HepG2 (cell line): ENCODE data around the gene ZNF148. TPM values are rescaled to one million over a fixed set of nuclear protein-coding genes. Genes with fewer than 3 reads are reported as not detected.
A peak's percentile ranks its signal among the peaks of the same experiment; 100 is the strongest.

ENCODE experiments used
- ADNP ChIP-seq: sonication (generic); formaldehyde crosslinking; IDR thresholded peaks from 2 replicates; pipeline ENCODE4 v1.4.0; 2020; ENCODE audit warnings: missing genetic modification reagents
- CCAR2 ChIP-seq: fragments of 200-400 bp; formaldehyde crosslinking; optimal IDR thresholded peaks from 2 replicates; pipeline ENCODE3; 2018; ENCODE audit warnings: low read depth, mild to moderate bottlenecking, low read length, moderate library complexity
- HNRNPLL ChIP-seq: fragments of 200-400 bp; formaldehyde crosslinking; IDR thresholded peaks from 2 replicates; pipeline ENCODE4 v1.6.1; 2017; ENCODE audit warnings: mild to moderate bottlenecking, low read depth, low read length; ENCODE audit not compliant: poor library complexity, severe bottlenecking
- MED1 ChIP-seq: sonication (generic); formaldehyde crosslinking; IDR thresholded peaks from 2 replicates; pipeline ENCODE4 v1.4.0; 2020; ENCODE audit warnings: missing genetic modification reagents
- ONECUT2 ChIP-seq: sonication (generic); formaldehyde crosslinking; IDR thresholded peaks from 2 replicates; pipeline ENCODE4 v1.4.0; 2020; ENCODE audit warnings: missing genetic modification reagents
- SAP130 ChIP-seq: IDR thresholded peaks from 2 replicates; pipeline ENCODE4 v1.6.1; 2016; ENCODE audit warnings: low read depth
- SETDB1 ChIP-seq: sonication (generic); formaldehyde crosslinking; IDR thresholded peaks from 2 replicates; pipeline ENCODE4 v1.5.1; 2020; ENCODE audit warnings: missing genetic modification reagents, mild to moderate bottlenecking, borderline replicate concordance
- ZBTB38 ChIP-seq: sonication (generic); formaldehyde crosslinking; IDR thresholded peaks from 2 replicates; pipeline ENCODE4 v1.5.1; 2020; ENCODE audit warnings: mild to moderate bottlenecking, missing genetic modification reagents
- ZFP37 ChIP-seq: sonication (generic); formaldehyde crosslinking; IDR thresholded peaks from 2 replicates; pipeline ENCODE4 v1.4.0; 2020; ENCODE audit warnings: missing genetic modification reagents, borderline replicate concordance
- ZNF180 ChIP-seq: sonication (generic); formaldehyde crosslinking; IDR thresholded peaks from 2 replicates; pipeline ENCODE4 v1.4.0; 2020; ENCODE audit warnings: low read depth, missing genetic modification reagents, borderline replicate concordance
- ZNF224 ChIP-seq: sonication (generic); formaldehyde crosslinking; IDR thresholded peaks from 2 replicates; pipeline ENCODE4 v1.5.0; 2020; ENCODE audit warnings: mild to moderate bottlenecking, missing genetic modification reagents
- ZNF282 ChIP-seq: fragments of 450-650 bp; IDR thresholded peaks from 2 replicates; pipeline ENCODE4 v1.6.1; 2018; ENCODE audit not compliant: partially characterized antibody
- ZNF432 ChIP-seq: sonication (generic); formaldehyde crosslinking; IDR thresholded peaks from 2 replicates; pipeline ENCODE4 v1.5.0; 2020; ENCODE audit warnings: missing genetic modification reagents, mild to moderate bottlenecking, borderline replicate concordance
- ZNF563 ChIP-seq: sonication (generic); formaldehyde crosslinking; IDR thresholded peaks from 2 replicates; pipeline ENCODE4 v1.8.0; 2022; ENCODE audit warnings: mild to moderate bottlenecking, moderate library complexity, missing genetic modification reagents
- ZNF672 ChIP-seq: sonication (generic); formaldehyde crosslinking; IDR thresholded peaks from 2 replicates; pipeline ENCODE4 v1.8.1; 2022; ENCODE audit warnings: missing genetic modification reagents
- polyA plus RNA-seq, 8 experiments: library from polyadenylated mRNA; depleted of rRNA in 3 of 8; stranded (reverse) in 7 of 8; unstranded in 1 of 8; fragments of >200 nt; fragmentation: Illumina TruSeq in 4 of 8; extraction: Trizol in 4 of 8; gene quantifications; 2 replicates each; pipeline versions ENCODE4 v1.2.1 to v1.2.3, GENCODE V29; 2011 to 2016; ENCODE audit warnings: low read depth in 4 of 8, missing spikeins in 1 of 8, mixed read lengths in 1 of 8; ENCODE audit not compliant: insufficient read depth in 1 of 8
- total RNA-seq, 5 experiments: library from RNA; depleted of rRNA; stranded (reverse); fragments of >200 nt; fragmentation: Illumina TruSeq; extraction: Trizol; gene quantifications; 2 replicates each; pipeline ENCODE4 v1.2.3, GENCODE V29; 2016; ENCODE audit warnings: low read depth in 1 of 5
- TF ChIP-seq, protein P1 (sequence below): IDR thresholded peaks from 2 replicates; pipeline ENCODE4 v1.6.1; 2016; ENCODE audit warnings: control low read depth
- TF ChIP-seq, protein P2 (sequence below): IDR thresholded peaks from 2 replicates; pipeline ENCODE4 v1.6.1; 2016; ENCODE audit warnings: low read depth, missing genetic modification reagents, missing compliant biosample characterization
- TF ChIP-seq, protein P3 (sequence below): IDR thresholded peaks from 2 replicates; pipeline ENCODE4 v1.6.1; 2016; ENCODE audit warnings: mild to moderate bottlenecking
- TF ChIP-seq, protein P4 (sequence below): sonication (generic); IDR thresholded peaks from 2 replicates; pipeline ENCODE4 v1.6.1; 2016; ENCODE audit warnings: low read depth, borderline replicate concordance
- TF ChIP-seq, protein P5 (sequence below): sonication (generic); formaldehyde crosslinking; IDR thresholded peaks from 2 replicates; pipeline ENCODE4 v1.8.1; 2023; ENCODE audit warnings: mild to moderate bottlenecking, missing genetic modification reagents, borderline replicate concordance

ZNF148 gene
- total and polyA plus RNA-seq, 2 of the 13 experiments (the other 11 are each of a cell fraction or from before 2014, with no cell fraction given), result 10.6 to 36.1 TPM

DNA sequence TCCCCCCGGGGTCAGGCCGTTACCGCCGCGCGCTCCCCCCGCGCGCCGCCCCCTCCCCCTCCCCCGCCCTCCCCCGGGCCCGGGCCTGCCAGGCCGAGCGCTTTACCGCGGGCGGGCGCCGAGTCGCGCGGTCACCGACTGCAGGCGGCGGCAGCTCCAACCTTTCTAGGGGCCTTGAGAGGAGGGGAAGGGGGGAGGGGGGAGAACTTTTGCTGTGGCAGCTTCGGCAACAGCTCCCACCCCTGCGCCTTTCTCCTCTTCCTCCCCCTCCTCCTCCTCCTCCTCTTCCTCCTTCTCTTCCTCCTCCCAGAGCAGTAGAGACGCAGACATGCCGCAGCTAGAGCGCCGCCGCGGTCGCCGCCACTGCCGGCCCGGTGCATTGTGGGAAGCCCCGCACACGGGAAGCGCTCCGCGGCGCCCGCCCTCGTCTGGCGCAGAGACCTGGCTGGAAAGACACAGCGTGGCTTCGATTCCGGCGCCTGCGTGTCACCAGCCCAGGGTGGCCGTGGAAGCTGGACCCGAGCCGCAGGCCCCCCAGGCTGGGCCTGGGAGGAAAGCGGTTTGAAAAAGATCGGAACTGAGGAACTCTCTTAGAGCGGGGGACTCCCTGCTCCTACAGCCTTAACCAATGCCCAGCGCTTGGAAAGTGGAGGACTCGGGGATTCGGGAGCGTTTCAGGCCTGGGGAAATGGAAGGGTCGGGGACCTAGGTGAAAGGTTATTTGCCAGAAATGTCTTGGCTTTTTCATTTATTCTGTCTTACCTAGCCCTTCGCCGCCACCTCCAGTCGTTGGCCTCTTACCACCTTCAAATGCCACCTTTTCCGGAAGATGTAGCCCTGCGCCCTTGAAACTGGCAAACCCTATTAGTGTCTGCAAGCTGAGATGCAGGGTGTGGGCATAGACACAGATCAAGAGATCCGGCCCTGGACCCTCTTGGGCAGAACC lies at the start of gene ZNF148 (continued):
- TF ChIP-seq, protein P1, sequence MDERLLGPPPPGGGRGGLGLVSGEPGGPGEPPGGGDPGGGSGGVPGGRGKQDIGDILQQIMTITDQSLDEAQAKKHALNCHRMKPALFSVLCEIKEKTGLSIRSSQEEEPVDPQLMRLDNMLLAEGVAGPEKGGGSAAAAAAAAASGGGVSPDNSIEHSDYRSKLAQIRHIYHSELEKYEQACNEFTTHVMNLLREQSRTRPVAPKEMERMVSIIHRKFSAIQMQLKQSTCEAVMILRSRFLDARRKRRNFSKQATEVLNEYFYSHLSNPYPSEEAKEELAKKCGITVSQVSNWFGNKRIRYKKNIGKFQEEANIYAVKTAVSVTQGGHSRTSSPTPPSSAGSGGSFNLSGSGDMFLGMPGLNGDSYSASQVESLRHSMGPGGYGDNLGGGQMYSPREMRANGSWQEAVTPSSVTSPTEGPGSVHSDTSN (CRISPR knock-in tag), result no peak
- TF ChIP-seq, protein P2, sequence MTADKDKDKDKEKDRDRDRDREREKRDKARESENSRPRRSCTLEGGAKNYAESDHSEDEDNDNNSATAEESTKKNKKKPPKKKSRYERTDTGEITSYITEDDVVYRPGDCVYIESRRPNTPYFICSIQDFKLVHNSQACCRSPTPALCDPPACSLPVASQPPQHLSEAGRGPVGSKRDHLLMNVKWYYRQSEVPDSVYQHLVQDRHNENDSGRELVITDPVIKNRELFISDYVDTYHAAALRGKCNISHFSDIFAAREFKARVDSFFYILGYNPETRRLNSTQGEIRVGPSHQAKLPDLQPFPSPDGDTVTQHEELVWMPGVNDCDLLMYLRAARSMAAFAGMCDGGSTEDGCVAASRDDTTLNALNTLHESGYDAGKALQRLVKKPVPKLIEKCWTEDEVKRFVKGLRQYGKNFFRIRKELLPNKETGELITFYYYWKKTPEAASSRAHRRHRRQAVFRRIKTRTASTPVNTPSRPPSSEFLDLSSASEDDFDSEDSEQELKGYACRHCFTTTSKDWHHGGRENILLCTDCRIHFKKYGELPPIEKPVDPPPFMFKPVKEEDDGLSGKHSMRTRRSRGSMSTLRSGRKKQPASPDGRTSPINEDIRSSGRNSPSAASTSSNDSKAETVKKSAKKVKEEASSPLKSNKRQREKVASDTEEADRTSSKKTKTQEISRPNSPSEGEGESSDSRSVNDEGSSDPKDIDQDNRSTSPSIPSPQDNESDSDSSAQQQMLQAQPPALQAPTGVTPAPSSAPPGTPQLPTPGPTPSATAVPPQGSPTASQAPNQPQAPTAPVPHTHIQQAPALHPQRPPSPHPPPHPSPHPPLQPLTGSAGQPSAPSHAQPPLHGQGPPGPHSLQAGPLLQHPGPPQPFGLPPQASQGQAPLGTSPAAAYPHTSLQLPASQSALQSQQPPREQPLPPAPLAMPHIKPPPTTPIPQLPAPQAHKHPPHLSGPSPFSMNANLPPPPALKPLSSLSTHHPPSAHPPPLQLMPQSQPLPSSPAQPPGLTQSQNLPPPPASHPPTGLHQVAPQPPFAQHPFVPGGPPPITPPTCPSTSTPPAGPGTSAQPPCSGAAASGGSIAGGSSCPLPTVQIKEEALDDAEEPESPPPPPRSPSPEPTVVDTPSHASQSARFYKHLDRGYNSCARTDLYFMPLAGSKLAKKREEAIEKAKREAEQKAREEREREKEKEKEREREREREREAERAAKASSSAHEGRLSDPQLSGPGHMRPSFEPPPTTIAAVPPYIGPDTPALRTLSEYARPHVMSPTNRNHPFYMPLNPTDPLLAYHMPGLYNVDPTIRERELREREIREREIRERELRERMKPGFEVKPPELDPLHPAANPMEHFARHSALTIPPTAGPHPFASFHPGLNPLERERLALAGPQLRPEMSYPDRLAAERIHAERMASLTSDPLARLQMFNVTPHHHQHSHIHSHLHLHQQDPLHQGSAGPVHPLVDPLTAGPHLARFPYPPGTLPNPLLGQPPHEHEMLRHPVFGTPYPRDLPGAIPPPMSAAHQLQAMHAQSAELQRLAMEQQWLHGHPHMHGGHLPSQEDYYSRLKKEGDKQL (CRISPR knock-in tag), result 0 out of 2 replicates have a peak, but pooled peaks have one; percentile 38
- TF ChIP-seq ZNF282, result no peak
- no peak for TF ChIP-seq CCAR2
- TF ChIP-seq ZNF180 (CRISPR knock-in tag), result 0 out of 2 replicates have a peak, but pooled peaks have one; percentile 59
- peak; percentile 91 for TF ChIP-seq ZNF672 (CRISPR knock-in tag)
- no peak for TF ChIP-seq ADNP
- TF ChIP-seq, protein P3, sequence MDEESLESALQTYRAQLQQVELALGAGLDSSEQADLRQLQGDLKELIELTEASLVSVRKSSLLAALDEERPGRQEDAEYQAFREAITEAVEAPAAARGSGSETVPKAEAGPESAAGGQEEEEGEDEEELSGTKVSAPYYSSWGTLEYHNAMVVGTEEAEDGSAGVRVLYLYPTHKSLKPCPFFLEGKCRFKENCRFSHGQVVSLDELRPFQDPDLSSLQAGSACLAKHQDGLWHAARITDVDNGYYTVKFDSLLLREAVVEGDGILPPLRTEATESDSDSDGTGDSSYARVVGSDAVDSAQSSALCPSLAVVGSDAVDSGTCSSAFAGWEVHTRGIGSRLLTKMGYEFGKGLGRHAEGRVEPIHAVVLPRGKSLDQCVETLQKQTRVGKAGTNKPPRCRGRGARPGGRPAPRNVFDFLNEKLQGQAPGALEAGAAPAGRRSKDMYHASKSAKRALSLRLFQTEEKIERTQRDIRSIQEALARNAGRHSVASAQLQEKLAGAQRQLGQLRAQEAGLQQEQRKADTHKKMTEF (CRISPR knock-in tag), result peak; percentile 78
- TF ChIP-seq SAP130 (CRISPR knock-in tag), result peak; percentile 94
- TF ChIP-seq SETDB1, result no peak
- TF ChIP-seq, protein P4, sequence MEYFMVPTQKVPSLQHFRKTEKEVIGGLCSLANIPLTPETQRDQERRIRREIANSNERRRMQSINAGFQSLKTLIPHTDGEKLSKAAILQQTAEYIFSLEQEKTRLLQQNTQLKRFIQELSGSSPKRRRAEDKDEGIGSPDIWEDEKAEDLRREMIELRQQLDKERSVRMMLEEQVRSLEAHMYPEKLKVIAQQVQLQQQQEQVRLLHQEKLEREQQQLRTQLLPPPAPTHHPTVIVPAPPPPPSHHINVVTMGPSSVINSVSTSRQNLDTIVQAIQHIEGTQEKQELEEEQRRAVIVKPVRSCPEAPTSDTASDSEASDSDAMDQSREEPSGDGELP, result 0 out of 2 replicates have a peak, but pooled peaks have one; percentile 9
- TF ChIP-seq, protein P5, sequence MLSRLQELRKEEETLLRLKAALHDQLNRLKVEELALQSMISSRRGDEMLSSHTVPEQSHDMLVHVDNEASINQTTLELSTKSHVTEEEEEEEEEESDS, result no peak
- 0 out of 2 replicates have a peak, but pooled peaks have one; percentile 28 for TF ChIP-seq ONECUT2 (CRISPR knock-in tag)
- 0 out of 2 replicates have a peak, but pooled peaks have one; percentile 47 for TF ChIP-seq ZNF563
- TF ChIP-seq HNRNPLL, result peak; percentile 78
- TF ChIP-seq ZNF224 (CRISPR knock-in tag), result no peak
- TF ChIP-seq ZNF432 (CRISPR knock-in tag), result no peak
- TF ChIP-seq ZBTB38 (CRISPR knock-in tag), result peak; percentile 55
- peak; percentile 70 for TF ChIP-seq MED1 (CRISPR knock-in tag)
- TF ChIP-seq ZFP37 (CRISPR knock-in tag), result 0 out of 2 replicates have a peak, but pooled peaks have one; percentile 46
